ENCODE data around the gene ZFYVE26.

DNA sequence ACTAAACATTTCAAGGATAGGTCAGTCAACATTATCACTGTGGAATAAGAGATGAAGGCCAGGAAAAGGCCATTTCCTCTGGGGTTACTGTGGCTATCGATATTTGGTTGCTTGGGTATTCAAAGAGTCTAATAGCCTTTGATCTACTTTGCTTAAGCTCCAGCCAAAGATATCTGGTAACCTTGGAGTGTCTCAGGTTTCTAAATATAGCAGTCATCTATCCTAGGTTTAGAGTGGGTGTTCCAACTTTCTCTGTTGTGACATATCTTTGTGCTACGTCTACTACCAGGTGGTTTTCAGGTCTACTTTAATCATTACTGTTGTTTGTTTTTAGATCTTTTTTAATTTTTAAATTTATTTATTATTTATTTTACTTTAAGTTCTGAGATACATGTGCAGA, 72.3 kb downstream of the ZFYVE26 start:
- TF ChIP-seq EP300 (IDR thresholded peaks at IDR 0.05) (no peak), POLR2A (IDR thresholded peaks at IDR 0.05; ENCODE audit: low read depth) (no peak)
- TF ChIP-seq, protein P1, sequence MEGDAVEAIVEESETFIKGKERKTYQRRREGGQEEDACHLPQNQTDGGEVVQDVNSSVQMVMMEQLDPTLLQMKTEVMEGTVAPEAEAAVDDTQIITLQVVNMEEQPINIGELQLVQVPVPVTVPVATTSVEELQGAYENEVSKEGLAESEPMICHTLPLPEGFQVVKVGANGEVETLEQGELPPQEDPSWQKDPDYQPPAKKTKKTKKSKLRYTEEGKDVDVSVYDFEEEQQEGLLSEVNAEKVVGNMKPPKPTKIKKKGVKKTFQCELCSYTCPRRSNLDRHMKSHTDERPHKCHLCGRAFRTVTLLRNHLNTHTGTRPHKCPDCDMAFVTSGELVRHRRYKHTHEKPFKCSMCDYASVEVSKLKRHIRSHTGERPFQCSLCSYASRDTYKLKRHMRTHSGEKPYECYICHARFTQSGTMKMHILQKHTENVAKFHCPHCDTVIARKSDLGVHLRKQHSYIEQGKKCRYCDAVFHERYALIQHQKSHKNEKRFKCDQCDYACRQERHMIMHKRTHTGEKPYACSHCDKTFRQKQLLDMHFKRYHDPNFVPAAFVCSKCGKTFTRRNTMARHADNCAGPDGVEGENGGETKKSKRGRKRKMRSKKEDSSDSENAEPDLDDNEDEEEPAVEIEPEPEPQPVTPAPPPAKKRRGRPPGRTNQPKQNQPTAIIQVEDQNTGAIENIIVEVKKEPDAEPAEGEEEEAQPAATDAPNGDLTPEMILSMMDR (IDR thresholded peaks at IDR 0.05): no peak

All from esophagus muscularis mucosa (tissue), 4 donors.